Suprapubic skin (tissue), 3 donors: ENCODE measurements around the gene HDGF.

Experiments
- CTCF ChIP-seq, 2 donors: fragments of 200-600 bp in 1 of 2; fragments of 450-650 bp in 1 of 2; sonication (generic) in 1 of 2; IDR thresholded peaks; one replicate each; pipeline ENCODE4 v1.5.1; 2016 to 2019; ENCODE audit warnings: antibody characterized with exemption in 2 of 2, mild to moderate bottlenecking in 1 of 2, moderate library complexity in 1 of 2
- POLR2AphosphoS5 ChIP-seq, 3 donors: sonication (generic); formaldehyde crosslinking; IDR thresholded peaks; one replicate each; pipeline ENCODE4 v1.6.1; 2017; ENCODE audit warnings: antibody characterized with exemption in 3 of 3

GRCh38 chr1:156728599-156729462 lies 22.6 kb downstream of the HDGF start, which contains the start of gene ISG20L2:
- TF ChIP-seq CTCF (IDR thresholded peaks at IDR 0.05) (no peak), POLR2AphosphoS5 (IDR thresholded peaks at IDR 0.05) (peak in 2 of 3 donors; percentile 62 to 88)
